ENCODE data around the gene ARHGEF4.

DNA sequence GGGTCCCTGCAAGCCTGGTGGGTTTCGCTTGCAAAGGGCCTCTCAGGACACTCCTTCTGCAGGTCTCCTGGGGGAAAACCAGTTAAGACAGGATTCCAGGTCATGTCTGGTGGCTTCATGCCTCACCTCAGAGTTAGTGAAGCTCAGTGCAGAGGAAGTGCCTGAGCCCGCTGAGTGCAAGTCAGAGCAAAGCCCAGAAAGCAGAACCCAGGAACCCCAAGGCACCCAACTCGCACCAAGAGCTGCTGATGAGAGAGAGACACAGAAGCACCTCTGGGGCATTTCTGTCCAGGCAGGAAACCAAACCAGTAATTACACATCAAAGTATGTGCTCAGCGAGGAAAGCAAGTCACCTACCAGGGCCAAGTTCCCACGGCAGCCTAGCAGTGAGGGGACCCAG is 78.4 kb downstream of the ARHGEF4 start:
- TF ChIP-seq, protein P1, sequence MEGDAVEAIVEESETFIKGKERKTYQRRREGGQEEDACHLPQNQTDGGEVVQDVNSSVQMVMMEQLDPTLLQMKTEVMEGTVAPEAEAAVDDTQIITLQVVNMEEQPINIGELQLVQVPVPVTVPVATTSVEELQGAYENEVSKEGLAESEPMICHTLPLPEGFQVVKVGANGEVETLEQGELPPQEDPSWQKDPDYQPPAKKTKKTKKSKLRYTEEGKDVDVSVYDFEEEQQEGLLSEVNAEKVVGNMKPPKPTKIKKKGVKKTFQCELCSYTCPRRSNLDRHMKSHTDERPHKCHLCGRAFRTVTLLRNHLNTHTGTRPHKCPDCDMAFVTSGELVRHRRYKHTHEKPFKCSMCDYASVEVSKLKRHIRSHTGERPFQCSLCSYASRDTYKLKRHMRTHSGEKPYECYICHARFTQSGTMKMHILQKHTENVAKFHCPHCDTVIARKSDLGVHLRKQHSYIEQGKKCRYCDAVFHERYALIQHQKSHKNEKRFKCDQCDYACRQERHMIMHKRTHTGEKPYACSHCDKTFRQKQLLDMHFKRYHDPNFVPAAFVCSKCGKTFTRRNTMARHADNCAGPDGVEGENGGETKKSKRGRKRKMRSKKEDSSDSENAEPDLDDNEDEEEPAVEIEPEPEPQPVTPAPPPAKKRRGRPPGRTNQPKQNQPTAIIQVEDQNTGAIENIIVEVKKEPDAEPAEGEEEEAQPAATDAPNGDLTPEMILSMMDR (optimal IDR thresholded peaks at IDR 0.05 in 1 of 3, IDR thresholded peaks at IDR 0.05 in 1 of 3, conservative IDR thresholded peaks at IDR 0.05 in 1 of 3; ENCODE audit: extremely low read depth in 1 of 3, insufficient read depth in 2 of 3, low read length in 3 of 3): no peak
- no peak for TF ChIP-seq EZH2 (IDR thresholded peaks at IDR 0.05; ENCODE audit: low read length)

All from keratinocyte (primary cell).